GM21390 (cell line): Measurements from ENCODE around the gene OR13C9.
"Not testable (repeated sequence)": the region's sequence is repeated elsewhere in the genome, so short reads cannot be mapped to it uniquely, and the experiment has no call there.

Source experiments
- ATAC-seq: cut with Tn5 transposase; IDR thresholded peaks from one replicate; pipeline ENCODE4 v1.9.1; 2021; ENCODE audit not compliant: unreplicated experiment

The OR13C9 gene

GRCh38 chr9:104618104-104618503, at the start of gene OR13C9:
Gene OR13C9 (minus strand): TSS chr9:104618204. CDS start chr9:104618204, 0 bp downstream.
- no peak for ATAC-seq

- no peak for ATAC-seq
These were observed 40.6 kb upstream of the OR13C9 start for GRCh38 chr9:104658496-104659195.

GRCh38 chr9:104635456-104635855, 17.5 kb upstream of the OR13C9 start:
- ATAC-seq = no peak

- ATAC-seq = no peak
These were observed 16.0 kb upstream of the OR13C9 start for GRCh38 chr9:104633976-104634520.

GRCh38 chr9:104625964-104626363, 8.0 kb upstream of the OR13C9 start:
- not testable (repeated sequence) for ATAC-seq

GRCh38 chr9:104617418-104617817, 586 bp downstream of the OR13C9 start:
- no peak for ATAC-seq

GRCh38 chr9:104611213-104611612, 6.8 kb downstream of the OR13C9 start:
- ATAC-seq = no peak

GRCh38 chr9:104608336-104608735, 9.7 kb downstream of the OR13C9 start:
- ATAC-seq = no peak

- ATAC-seq = no peak
These were observed 11.9 kb downstream of the OR13C9 start for GRCh38 chr9:104606152-104606551.

- not testable (repeated sequence) for ATAC-seq
These were observed 12.5 kb downstream of the OR13C9 start, which contains the start of gene OR13C2 for GRCh38 chr9:104605527-104605926. Gene OR13C2 (minus strand): TSS chr9:104605627. CDS start chr9:104605627, 0 bp downstream.

GRCh38 chr9:104604801-104605200, 13.2 kb downstream of the OR13C9 start:
- ATAC-seq = no peak

GRCh38 chr9:104599313-104599712, 18.7 kb downstream of the OR13C9 start, which contains the start of gene OR13C5:
Gene OR13C5 (minus strand): TSS chr9:104599413. CDS start chr9:104599413, 0 bp downstream.
- ATAC-seq = not testable (repeated sequence)

GRCh38 chr9:104598749-104599148, 19.3 kb downstream of the OR13C9 start:
- not testable (repeated sequence) for ATAC-seq

GRCh38 chr9:104589626-104590025, 28.4 kb downstream of the OR13C9 start:
- no peak for ATAC-seq

GRCh38 chr9:104586496-104587180, 31.4 kb downstream of the OR13C9 start:
- no peak for ATAC-seq

GRCh38 chr9:104580562-104580961, 37.4 kb downstream of the OR13C9 start:
- ATAC-seq = no peak

- no peak for ATAC-seq
These were observed 40.7 kb downstream of the OR13C9 start for GRCh38 chr9:104577263-104577662.

- ATAC-seq = no peak
These were observed 42.5 kb downstream of the OR13C9 start for GRCh38 chr9:104575456-104575855.

- no peak for ATAC-seq
These were observed 45.4 kb downstream of the OR13C9 start for GRCh38 chr9:104572612-104573011.

- ATAC-seq = no peak
These were observed 49.1 kb downstream of the OR13C9 start, which contains the start of gene OR13C8 for GRCh38 chr9:104568868-104569267. Gene OR13C8 (plus strand): TSS chr9:104569168. CDS start chr9:104569168, 0 bp downstream.
